ENCODE data around the gene TH.

GRCh38 chr11:2144544-2145248, 26.9 kb downstream of the TH start:
- TF ChIP-seq, protein P1, sequence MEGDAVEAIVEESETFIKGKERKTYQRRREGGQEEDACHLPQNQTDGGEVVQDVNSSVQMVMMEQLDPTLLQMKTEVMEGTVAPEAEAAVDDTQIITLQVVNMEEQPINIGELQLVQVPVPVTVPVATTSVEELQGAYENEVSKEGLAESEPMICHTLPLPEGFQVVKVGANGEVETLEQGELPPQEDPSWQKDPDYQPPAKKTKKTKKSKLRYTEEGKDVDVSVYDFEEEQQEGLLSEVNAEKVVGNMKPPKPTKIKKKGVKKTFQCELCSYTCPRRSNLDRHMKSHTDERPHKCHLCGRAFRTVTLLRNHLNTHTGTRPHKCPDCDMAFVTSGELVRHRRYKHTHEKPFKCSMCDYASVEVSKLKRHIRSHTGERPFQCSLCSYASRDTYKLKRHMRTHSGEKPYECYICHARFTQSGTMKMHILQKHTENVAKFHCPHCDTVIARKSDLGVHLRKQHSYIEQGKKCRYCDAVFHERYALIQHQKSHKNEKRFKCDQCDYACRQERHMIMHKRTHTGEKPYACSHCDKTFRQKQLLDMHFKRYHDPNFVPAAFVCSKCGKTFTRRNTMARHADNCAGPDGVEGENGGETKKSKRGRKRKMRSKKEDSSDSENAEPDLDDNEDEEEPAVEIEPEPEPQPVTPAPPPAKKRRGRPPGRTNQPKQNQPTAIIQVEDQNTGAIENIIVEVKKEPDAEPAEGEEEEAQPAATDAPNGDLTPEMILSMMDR (IDR thresholded peaks at IDR 0.05), result no peak
- TF ChIP-seq EP300 (IDR thresholded peaks at IDR 0.05), result no peak
- no peak for TF ChIP-seq REST (IDR thresholded peaks at IDR 0.05)
- TF ChIP-seq MAX (IDR thresholded peaks at IDR 0.05), result no peak
- TF ChIP-seq NPAS2 (CRISPR knock-in tag; IDR thresholded peaks at IDR 0.05; ENCODE audit: borderline replicate concordance), result no peak
- no peak for TF ChIP-seq POLR2A (IDR thresholded peaks at IDR 0.05; ENCODE audit: low read length)
- no peak for TF ChIP-seq MAZ (IDR thresholded peaks at IDR 0.05; ENCODE audit: borderline replicate concordance, low read depth, low read length)
- TF ChIP-seq, protein P2, sequence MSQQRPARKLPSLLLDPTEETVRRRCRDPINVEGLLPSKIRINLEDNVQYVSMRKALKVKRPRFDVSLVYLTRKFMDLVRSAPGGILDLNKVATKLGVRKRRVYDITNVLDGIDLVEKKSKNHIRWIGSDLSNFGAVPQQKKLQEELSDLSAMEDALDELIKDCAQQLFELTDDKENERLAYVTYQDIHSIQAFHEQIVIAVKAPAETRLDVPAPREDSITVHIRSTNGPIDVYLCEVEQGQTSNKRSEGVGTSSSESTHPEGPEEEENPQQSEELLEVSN (IDR thresholded peaks at IDR 0.05; ENCODE audit: borderline replicate concordance, low read depth), result no peak
- TF ChIP-seq RFX5 (IDR thresholded peaks at IDR 0.05), result no peak
- TF ChIP-seq ELK1 (IDR thresholded peaks at IDR 0.05; ENCODE audit: low read depth, low read length), result no peak
- TF ChIP-seq NFE2L2 (conservative IDR thresholded peaks at IDR 0.05; ENCODE audit: low read length), result no peak
- no peak for TF ChIP-seq SREBF2 (IDR thresholded peaks at IDR 0.05)

All from A549 (cell line).